ENCODE data around the gene OSTN.
"Not testable (repeated sequence)": the region's sequence is repeated elsewhere in the genome, so short reads cannot be mapped to it uniquely, and the experiment has no call there.

Gene OSTN

GRCh38 chr3:191198932-191199331 is at the start of gene OSTN:
OSTN (plus strand) TSS chr3:191199241; CDS start chr3:191212533, 13,292 bp downstream.
- DNase-seq: no peak

- DNase-seq: no peak
Observed at GRCh38 chr3:191151653-191152052, 47.4 kb upstream of the OSTN start.

GRCh38 chr3:191154827-191155226 is 44.2 kb upstream of the OSTN start:
- no peak for DNase-seq

GRCh38 chr3:191158247-191158646 is 40.8 kb upstream of the OSTN start:
- DNase-seq: no peak

GRCh38 chr3:191158815-191159214 is 40.2 kb upstream of the OSTN start:
- no peak for DNase-seq

GRCh38 chr3:191165802-191166201 is 33.2 kb upstream of the OSTN start:
- no peak for DNase-seq

GRCh38 chr3:191166368-191166767 is 32.7 kb upstream of the OSTN start:
- DNase-seq: no peak

- no peak for DNase-seq
Observed at GRCh38 chr3:191169566-191169965, 29.5 kb upstream of the OSTN start.

GRCh38 chr3:191170097-191170496 is 28.9 kb upstream of the OSTN start:
- no peak for DNase-seq

- no peak for DNase-seq
Observed at GRCh38 chr3:191175102-191175501, 23.9 kb upstream of the OSTN start.

GRCh38 chr3:191176038-191176785 is 22.8 kb upstream of the OSTN start:
- no peak for DNase-seq

GRCh38 chr3:191185382-191185781 is 13.7 kb upstream of the OSTN start:
- DNase-seq: not testable (repeated sequence)

- not testable (repeated sequence) for DNase-seq
Observed at GRCh38 chr3:191188246-191188645, 10.8 kb upstream of the OSTN start.

- not testable (repeated sequence) for DNase-seq
Observed at GRCh38 chr3:191192270-191192669, 6.8 kb upstream of the OSTN start.

GRCh38 chr3:191192941-191193340 is 6.1 kb upstream of the OSTN start:
- DNase-seq: no peak

- no peak for DNase-seq
Observed at GRCh38 chr3:191197761-191198306, 1.2 kb upstream of the OSTN start.

- no peak for DNase-seq
Observed at GRCh38 chr3:191198480-191198879, 561 bp upstream of the OSTN start.

GRCh38 chr3:191210032-191210431 is 11.0 kb downstream of the OSTN start:
- no peak for DNase-seq

- DNase-seq: no peak
Observed at GRCh38 chr3:191216510-191216909, 17.5 kb downstream of the OSTN start.

GRCh38 chr3:191217301-191217700 is 18.3 kb downstream of the OSTN start:
- no peak for DNase-seq

- no peak for DNase-seq
Observed at GRCh38 chr3:191220908-191221307, 21.9 kb downstream of the OSTN start.

- DNase-seq: no peak
Observed at GRCh38 chr3:191221638-191222037, 22.6 kb downstream of the OSTN start.

- DNase-seq: no peak
Observed at GRCh38 chr3:191227541-191227940, 28.5 kb downstream of the OSTN start.

- DNase-seq: no peak
Observed at GRCh38 chr3:191234216-191234615, 35.2 kb downstream of the OSTN start.
